ENCODE data around the gene CMTR1. TPM values are rescaled to one million over a fixed set of nuclear protein-coding genes. Genes with fewer than 3 reads are reported as not detected.

CMTR1 gene
- total RNA-seq, 1 donor from 2014 or later, result 44.5 TPM

- H3K9me3 Mint-ChIP-seq (ENCODE audit: unreplicated experiment), result no peaks in the 10 kb centered on the region
- DNase-seq (ENCODE audit: extremely low spot score, unreplicated experiment), result no peak
- peaks cover 6% of the 10 kb centered on the region for H3K4me1 Mint-ChIP-seq (ENCODE audit: unreplicated experiment)
- H3K27ac Mint-ChIP-seq (ENCODE audit: unreplicated experiment), result no peak overlapping the region
- no peak for TF ChIP-seq CTCF (IDR thresholded peaks at IDR 0.05)
- H3K36me3 Mint-ChIP-seq (ENCODE audit: unreplicated experiment), result peaks cover 49% of the 10 kb centered on the region
- H3K27me3 Mint-ChIP-seq (ENCODE audit: unreplicated experiment), result no peaks in the 10 kb centered on the region
- H3K4me3 Mint-ChIP-seq (ENCODE audit: unreplicated experiment), result no peak overlapping the region
Observed at GRCh38 chr6:37449984-37450383, 17.0 kb downstream of the CMTR1 start.

GRCh38 chr6:37451441-37452193, 18.6 kb downstream of the CMTR1 start:
- H3K27ac Mint-ChIP-seq (ENCODE audit: unreplicated experiment), result no peak overlapping the region
- no peak for TF ChIP-seq CTCF (IDR thresholded peaks at IDR 0.05)
- no peak for DNase-seq (ENCODE audit: extremely low spot score, unreplicated experiment)
- H3K4me1 Mint-ChIP-seq (ENCODE audit: unreplicated experiment), result peaks cover 6% of the 10 kb centered on the region
- peaks cover 48% of the 10 kb centered on the region for H3K36me3 Mint-ChIP-seq (ENCODE audit: unreplicated experiment)
- no peak overlapping the region for H3K4me3 Mint-ChIP-seq (ENCODE audit: unreplicated experiment)
- H3K9me3 Mint-ChIP-seq (ENCODE audit: unreplicated experiment), result no peaks in the 10 kb centered on the region
- H3K27me3 Mint-ChIP-seq (ENCODE audit: unreplicated experiment), result no peaks in the 10 kb centered on the region

GRCh38 chr6:37452522-37452921, 19.5 kb downstream of the CMTR1 start:
- no peaks in the 10 kb centered on the region for H3K27me3 Mint-ChIP-seq (ENCODE audit: unreplicated experiment)
- H3K9me3 Mint-ChIP-seq (ENCODE audit: unreplicated experiment), result no peaks in the 10 kb centered on the region
- H3K27ac Mint-ChIP-seq (ENCODE audit: unreplicated experiment), result no peak overlapping the region

GRCh38 chr6:37454420-37455140, 21.6 kb downstream of the CMTR1 start:
- H3K4me3 Mint-ChIP-seq (ENCODE audit: unreplicated experiment), result no peak overlapping the region
- no peak for DNase-seq (ENCODE audit: extremely low spot score, unreplicated experiment)
- H3K4me1 Mint-ChIP-seq (ENCODE audit: unreplicated experiment), result peaks cover 6% of the 10 kb centered on the region
- H3K27me3 Mint-ChIP-seq (ENCODE audit: unreplicated experiment), result no peaks in the 10 kb centered on the region
- H3K27ac Mint-ChIP-seq (ENCODE audit: unreplicated experiment), result no peak overlapping the region
- peaks cover 52% of the 10 kb centered on the region for H3K36me3 Mint-ChIP-seq (ENCODE audit: unreplicated experiment)
- no peaks in the 10 kb centered on the region for H3K9me3 Mint-ChIP-seq (ENCODE audit: unreplicated experiment)
- no peak for TF ChIP-seq CTCF (IDR thresholded peaks at IDR 0.05)

More at GRCh38 chr6:37452522-37452921, 19.5 kb downstream of the CMTR1 start:
- no peak for TF ChIP-seq CTCF (IDR thresholded peaks at IDR 0.05)
- H3K36me3 Mint-ChIP-seq (ENCODE audit: unreplicated experiment), result peaks cover 42% of the 10 kb centered on the region
- DNase-seq (ENCODE audit: extremely low spot score, unreplicated experiment), result no peak
- H3K4me3 Mint-ChIP-seq (ENCODE audit: unreplicated experiment), result no peak overlapping the region
- H3K4me1 Mint-ChIP-seq (ENCODE audit: unreplicated experiment), result peaks cover 6% of the 10 kb centered on the region

GRCh38 chr6:37456126-37456525, 23.1 kb downstream of the CMTR1 start:
- H3K4me3 Mint-ChIP-seq (ENCODE audit: unreplicated experiment), result no peak overlapping the region
- no peak for DNase-seq (ENCODE audit: extremely low spot score, unreplicated experiment)
- no peak for TF ChIP-seq CTCF (IDR thresholded peaks at IDR 0.05)
- no peaks in the 10 kb centered on the region for H3K27me3 Mint-ChIP-seq (ENCODE audit: unreplicated experiment)
- H3K36me3 Mint-ChIP-seq (ENCODE audit: unreplicated experiment), result peaks cover 47% of the 10 kb centered on the region
- H3K4me1 Mint-ChIP-seq (ENCODE audit: unreplicated experiment), result peaks cover 6% of the 10 kb centered on the region
- H3K27ac Mint-ChIP-seq (ENCODE audit: unreplicated experiment), result no peak overlapping the region
- no peaks in the 10 kb centered on the region for H3K9me3 Mint-ChIP-seq (ENCODE audit: unreplicated experiment)

All from osteocyte (in vitro differentiated cells).